ENCODE data around the gene TET3.
"Not testable (repeated sequence)": the region's sequence is repeated elsewhere in the genome, so short reads cannot be mapped to it uniquely, and the experiment has no call there.

Gene TET3

GRCh38 chr2:73984203-73984921 lies at the start of gene TET3:
TET3 (plus strand) TSS chr2:73984910; CDS start chr2:73986404, 1,494 bp downstream.
- peak; percentile 71 for DNase-seq

DNA sequence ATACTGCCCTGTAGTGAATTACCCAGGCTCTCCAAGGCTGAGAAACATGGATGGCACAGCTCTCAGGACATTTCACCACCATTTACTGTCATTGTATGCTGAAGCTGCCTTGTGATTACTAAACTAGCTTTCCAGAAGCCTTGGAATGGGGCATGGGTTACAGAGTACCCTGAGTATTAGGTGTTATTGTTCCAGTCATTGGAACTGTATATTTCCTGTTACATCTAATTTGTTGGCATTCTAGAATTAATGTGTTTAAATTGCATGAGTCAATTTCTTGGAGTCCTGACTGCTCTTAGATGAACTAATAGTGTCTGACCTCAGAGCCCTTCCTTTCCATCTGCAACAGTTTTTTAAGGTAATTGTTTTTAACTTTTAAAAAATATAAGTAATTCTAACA lies 49.1 kb upstream of the TET3 start:
- DNase-seq = no peak

GRCh38 chr2:73937103-73937885 lies 47.4 kb upstream of the TET3 start:
- no peak for DNase-seq

GRCh38 chr2:73937899-73938298 lies 46.8 kb upstream of the TET3 start:
- no peak for DNase-seq

DNA sequence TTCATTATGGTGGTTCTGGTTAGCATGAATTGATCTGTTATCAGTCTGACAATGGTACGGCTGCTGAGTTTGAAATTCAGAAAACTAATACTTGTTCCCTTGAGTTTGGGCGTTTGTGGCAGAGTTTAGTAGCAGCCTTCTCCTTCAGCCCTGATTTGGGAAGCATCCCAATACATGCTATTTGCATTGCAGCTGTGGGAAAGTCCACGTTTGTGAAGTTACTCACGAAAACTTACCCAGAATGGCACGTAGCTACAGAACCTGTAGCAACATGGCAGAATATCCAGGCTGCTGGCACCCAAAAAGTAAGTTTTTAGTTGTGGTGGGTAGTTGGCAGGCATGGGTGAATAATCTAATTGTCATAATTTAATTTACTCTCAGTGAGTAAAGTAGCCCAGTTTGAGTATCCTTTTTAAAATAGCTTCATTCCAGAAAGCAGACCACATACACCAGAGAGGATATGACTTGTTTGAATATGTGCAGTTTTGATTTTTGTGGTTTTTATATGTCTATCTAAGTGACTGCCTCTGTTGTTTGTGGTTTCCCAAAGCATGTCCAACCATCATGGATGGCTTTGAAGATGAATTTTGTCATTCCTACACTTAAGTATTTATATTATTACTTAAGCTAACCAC lies 45.9 kb upstream of the TET3 start:
- DNase-seq = no peak

DNA sequence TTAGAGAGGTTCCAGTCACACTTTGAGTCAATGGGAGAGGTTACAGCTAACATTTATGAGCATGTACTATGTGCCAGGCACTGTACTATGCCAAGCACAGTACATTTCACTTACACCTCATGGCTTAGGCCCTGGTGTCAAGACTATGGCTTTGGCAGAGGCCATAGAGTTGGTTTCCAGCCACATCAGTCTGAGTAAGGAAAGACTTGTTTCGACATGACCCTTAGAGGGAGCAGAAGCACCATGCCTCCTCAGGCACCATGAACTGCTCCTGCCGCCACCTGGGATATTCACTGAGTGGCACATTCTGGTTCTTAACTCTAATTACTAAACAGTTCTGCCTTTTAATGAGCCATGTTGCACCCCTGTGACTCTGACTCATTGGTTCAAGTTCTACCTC lies 45.3 kb upstream of the TET3 start:
- DNase-seq = no peak

- DNase-seq = not testable (repeated sequence)
Measured at GRCh38 chr2:73940066-73940465, 44.6 kb upstream of the TET3 start.

- no peak for DNase-seq
Measured at GRCh38 chr2:73942664-73943063, 42.0 kb upstream of the TET3 start.

DNA sequence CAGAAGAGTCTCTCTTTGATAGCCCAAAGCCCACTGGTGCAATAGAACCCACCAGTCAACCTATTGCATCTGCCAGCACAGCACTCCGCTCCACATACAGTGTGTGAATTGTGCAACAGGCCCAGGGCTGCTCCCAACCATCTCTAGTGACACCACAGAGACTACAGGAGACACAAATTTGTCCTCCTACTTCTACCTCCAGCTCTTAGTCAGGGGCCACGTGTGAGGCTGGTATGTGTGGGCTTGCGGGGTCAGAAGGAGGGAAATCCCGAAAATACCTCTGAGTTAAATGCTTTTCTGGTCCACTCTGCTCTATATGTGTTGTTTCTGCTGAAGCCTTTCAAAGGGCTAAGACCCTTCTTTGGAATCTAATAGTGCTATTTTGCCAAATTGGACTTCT lies 40.0 kb upstream of the TET3 start:
- peak; percentile 35 to 40 for DNase-seq

DNA sequence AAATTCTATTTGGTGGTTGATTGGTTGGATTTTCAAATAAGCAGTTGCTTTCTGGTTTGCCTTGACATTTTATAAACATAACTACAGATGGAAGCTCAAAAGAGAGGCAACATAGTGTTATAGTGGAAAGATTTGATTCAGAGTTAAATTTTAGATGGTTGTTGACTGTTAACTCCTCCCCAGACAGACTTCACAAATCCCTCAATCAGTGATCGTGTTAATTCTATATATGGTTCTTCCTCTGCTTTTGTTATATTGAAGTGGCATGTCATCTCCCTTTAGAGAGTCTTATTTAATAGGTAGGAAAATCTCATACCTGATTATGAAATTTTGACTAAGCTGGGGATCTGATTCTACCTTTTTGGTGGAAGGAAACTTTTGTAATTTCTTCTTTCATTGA lies 38.5 kb upstream of the TET3 start:
- no peak for DNase-seq

DNA sequence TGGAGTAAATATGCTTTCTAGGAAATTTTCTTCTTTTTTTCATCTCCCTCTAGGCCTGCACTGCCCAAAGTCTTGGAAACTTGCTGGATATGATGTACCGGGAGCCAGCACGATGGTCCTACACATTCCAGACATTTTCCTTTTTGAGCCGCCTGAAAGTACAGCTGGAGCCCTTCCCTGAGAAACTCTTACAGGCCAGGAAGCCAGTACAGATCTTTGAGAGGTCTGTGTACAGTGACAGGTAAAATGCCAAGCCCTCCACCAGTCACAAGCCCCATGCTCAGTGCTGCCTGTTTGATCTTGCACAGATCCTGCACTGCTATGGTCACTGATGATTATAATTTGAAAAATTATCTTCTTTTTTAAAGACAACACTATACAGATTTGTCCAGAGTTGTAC lies 38.0 kb upstream of the TET3 start:
- no peak for DNase-seq

- no peak for DNase-seq
Measured at GRCh38 chr2:73947412-73948018, 37.2 kb upstream of the TET3 start.

DNA sequence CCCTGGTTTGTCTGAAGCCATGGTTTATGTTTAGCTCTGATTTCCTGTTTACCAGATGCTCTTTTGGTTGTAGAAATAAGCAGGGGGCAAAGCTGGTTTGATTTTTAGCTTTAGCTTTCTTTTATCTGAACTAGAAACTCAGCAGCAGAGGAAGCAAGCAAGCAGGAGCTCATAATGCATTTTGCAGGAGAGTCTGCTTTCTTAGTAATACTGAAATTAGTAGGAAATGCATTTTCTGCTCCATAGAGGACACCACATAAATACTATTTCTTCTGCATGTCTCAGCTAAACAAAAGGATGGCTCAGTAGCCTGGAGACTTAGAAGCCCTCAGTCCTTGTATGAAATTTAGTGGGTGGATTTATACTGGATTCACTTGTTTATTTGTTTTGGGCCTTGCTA lies 34.9 kb upstream of the TET3 start:
- DNase-seq = no peak

DNA sequence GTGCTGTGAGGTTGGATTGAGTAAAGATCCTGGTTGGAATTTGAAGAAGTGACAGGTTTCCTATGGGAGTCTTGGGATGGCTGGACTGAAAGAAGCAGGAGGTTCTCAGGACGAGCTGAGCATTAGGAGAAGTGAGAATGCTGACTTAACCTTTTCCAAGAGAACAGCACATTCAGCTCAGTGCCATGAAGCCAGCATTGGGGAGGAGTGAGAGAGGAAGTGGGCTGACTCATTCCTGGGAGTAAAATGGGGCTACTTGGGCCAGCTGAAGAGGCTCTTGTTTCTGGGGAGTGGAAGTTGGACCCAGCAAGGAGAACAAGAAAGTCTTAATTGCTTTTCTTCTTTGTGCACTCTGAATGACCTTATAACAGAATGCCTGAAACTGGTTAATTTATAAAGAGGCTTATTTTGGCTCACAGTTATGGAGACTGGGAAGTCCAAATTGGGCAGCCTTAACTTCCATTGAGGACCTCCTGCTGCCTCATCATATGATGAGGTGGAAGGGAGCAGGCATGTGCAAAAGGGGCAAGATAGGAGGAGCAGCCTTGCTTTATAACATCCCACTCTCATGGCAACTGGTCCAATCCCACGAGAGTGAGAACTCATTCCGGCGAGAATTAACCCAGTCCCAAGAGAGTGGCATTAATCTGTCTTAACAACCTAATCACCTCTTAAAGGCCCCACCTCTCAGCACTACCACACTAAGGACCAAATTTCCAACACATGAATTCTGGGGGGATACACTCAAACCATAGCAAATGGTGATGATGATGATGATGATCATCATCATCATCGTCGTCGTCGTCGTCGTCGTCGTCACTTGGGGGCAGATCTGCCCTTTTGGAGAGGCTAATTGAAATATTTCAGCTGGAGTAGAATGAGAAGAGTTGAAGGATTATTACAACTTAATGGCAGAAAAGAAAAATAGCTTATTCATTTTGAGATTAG lies 31.9 kb upstream of the TET3 start:
- DNase-seq = no peak

DNA sequence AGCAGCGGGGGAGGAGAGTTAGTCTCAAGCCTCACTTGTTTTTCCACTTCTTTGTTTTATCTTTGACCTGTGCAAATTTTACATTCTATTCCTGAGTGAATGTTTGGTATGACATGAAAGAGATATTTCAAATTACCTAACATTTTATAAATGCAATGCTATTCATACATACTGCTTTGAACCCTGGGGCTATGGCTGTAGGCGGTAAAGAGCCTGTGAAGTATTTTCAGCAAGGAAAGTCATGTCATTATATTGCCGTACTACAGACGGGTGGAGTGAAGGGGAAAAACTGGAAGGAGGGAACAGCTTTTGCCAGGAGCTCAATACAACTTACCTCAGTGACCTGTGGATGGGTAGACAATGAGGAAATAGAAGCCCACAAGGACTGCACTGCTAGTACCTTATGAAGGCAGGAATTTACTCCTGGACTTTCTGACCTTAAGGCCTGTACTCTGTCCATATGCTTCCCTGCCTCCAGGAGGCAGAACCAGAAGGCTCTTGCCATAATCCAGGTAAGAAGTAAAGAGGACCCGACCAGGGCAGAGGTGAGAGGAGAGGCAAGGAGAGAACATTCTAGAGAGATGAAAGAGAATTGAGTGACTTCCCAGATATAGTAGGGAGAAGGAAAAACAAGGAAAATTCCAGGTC lies 28.4 kb upstream of the TET3 start:
- DNase-seq = no peak

- DNase-seq = no peak
Measured at GRCh38 chr2:73961274-73961673, 23.4 kb upstream of the TET3 start.

- DNase-seq = no peak
Measured at GRCh38 chr2:73961823-73962615, 22.7 kb upstream of the TET3 start.

DNA sequence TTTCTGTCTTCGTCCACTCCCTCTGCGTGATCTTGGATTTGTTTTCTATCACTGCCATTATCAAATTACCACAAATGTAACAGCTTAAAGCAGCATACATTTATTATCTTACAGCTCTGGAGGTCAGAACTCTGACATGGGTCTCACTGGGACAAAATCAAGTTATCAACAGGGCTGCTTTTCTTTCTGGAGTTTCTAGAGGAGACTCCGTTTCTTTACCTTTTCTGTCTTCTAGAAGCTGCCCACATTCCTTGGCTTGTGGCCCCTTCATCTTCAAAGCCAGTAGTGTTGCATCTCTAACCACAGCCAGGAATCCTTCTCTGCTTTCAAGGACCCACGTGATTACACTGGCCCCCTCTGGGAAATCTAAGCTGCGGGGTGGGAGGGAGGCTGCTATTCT lies 21.9 kb upstream of the TET3 start:
- no peak for DNase-seq

DNA sequence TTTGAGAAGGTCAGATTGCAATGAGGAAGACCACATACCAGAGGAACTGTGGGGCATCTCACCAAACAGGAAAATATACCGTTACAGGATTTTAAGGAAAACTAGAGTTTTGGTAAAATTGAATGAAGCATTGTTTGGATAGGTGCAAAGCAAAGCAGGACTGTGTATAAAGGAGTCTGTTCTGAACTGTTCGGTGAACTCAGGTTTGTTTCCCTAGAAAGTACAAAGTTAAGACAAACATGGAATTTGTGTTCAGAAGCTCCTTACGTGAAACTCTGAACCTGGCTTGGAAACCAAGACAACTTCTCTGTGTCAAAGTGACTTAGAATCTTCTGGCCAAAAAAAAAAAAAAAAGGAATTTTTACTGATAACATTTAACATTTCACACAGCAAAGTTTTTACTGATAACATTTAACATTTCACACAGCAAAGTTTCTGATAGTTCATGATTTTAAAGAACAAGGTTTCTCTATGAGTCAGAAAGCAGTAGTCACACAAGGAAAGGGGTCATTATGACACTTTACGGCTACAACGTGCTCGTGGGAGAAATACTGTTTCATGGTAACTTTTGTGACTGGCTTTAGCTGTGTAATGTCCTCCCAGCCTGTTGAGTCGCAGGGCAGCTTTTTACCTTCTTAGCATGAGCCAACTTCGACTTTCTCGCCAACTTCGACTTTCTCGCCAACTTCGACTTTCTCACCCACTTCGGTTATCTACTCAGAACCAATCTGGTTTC lies 21.2 kb upstream of the TET3 start:
- DNase-seq = peak; percentile 35 to 50

GRCh38 chr2:73964223-73964622 lies 20.5 kb upstream of the TET3 start:
- DNase-seq = no peak

All from stimulated activated CD4-positive, alpha-beta T cell treated with anti-CD3 and anti-CD28 coated beads, Interleukin-2, amount 100 ng/mL, for 24 hours (primary cell).